Trophoblast cell (in vitro differentiated cells and primary cell): ENCODE results near the gene SNURF.
"Not testable (repeated sequence)": the region's sequence is repeated elsewhere in the genome, so short reads cannot be mapped to it uniquely, and the experiment has no call there.

ENCODE experiments used
- DNase-seq, 2 donors: peaks; one replicate each; pipeline ENCODE4 v3.0.0-alpha.2; 2016
- H2AFZ ChIP-seq: 2 replicates; pipeline ENCODE4 v1.6.1; 2013; ENCODE audit warnings: low read length, moderate library complexity, mild to moderate bottlenecking; ENCODE audit not compliant: insufficient read depth, poor library complexity
- H2AK5ac ChIP-seq: 2 replicates; pipeline ENCODE4 v1.6.1; 2013; ENCODE audit warnings: mild to moderate bottlenecking, low read length
- H2BK120ac ChIP-seq: 2 replicates; pipeline ENCODE4 v1.6.1; 2013; ENCODE audit warnings: low read length, mild to moderate bottlenecking, moderate library complexity; ENCODE audit not compliant: insufficient read depth, poor library complexity
- H2BK12ac ChIP-seq: 2 replicates; pipeline ENCODE4 v1.6.1; 2013; ENCODE audit warnings: mild to moderate bottlenecking, low read length, moderate library complexity
- H2BK5ac ChIP-seq: 2 replicates; pipeline ENCODE4 v1.6.1; 2013; ENCODE audit warnings: low read length, low read depth, moderate library complexity, mild to moderate bottlenecking; ENCODE audit not compliant: poor library complexity
- H3K14ac ChIP-seq: 2 replicates; pipeline ENCODE4 v1.6.1; 2013; ENCODE audit warnings: mild to moderate bottlenecking, low read length
- H3K18ac ChIP-seq: 2 replicates; pipeline ENCODE4 v1.6.1; 2013; ENCODE audit warnings: mild to moderate bottlenecking, low read length
- H3K23ac ChIP-seq: 2 replicates; pipeline ENCODE4 v1.6.1; 2013; ENCODE audit warnings: low read length
- H3K27ac ChIP-seq: 2 replicates; pipeline ENCODE4 v1.5.1; 2013; ENCODE audit warnings: low read depth, mild to moderate bottlenecking, inconsistent platforms, low read length, moderate library complexity
- H3K27me3 ChIP-seq: 2 replicates; pipeline ENCODE4 v1.6.1; 2013; ENCODE audit warnings: inconsistent platforms, mild to moderate bottlenecking, low read length, moderate library complexity; ENCODE audit not compliant: insufficient read depth
- H3K36me3 ChIP-seq, 2 experiments: 1 replicate in 1 of 2; 2 replicates in 1 of 2; pipeline ENCODE4 v1.6.1; 2013; ENCODE audit warnings: low read length in 2 of 2, mild to moderate bottlenecking in 2 of 2, moderate library complexity in 1 of 2; ENCODE audit not compliant: insufficient read depth in 2 of 2, control insufficient read depth in 1 of 2
- H3K4ac ChIP-seq: 2 replicates; pipeline ENCODE4 v1.6.1; 2013; ENCODE audit warnings: low read depth, mild to moderate bottlenecking, low read length, moderate library complexity
- H3K4me1 ChIP-seq, 2 experiments: 1 replicate in 1 of 2; 2 replicates in 1 of 2; pipeline ENCODE4 v1.6.1; 2013; ENCODE audit warnings: low read length in 2 of 2, mild to moderate bottlenecking in 2 of 2, moderate library complexity in 1 of 2; ENCODE audit not compliant: insufficient read depth in 2 of 2, control insufficient read depth in 1 of 2
- H3K4me2 ChIP-seq: 2 replicates; pipeline ENCODE4 v1.6.1; 2013; ENCODE audit warnings: inconsistent platforms, mild to moderate bottlenecking, low read length, moderate library complexity
- H3K4me3 ChIP-seq: 2 replicates; pipeline ENCODE4 v1.5.1; 2013; ENCODE audit warnings: mild to moderate bottlenecking, low read depth, low read length, inconsistent platforms
- H3K79me1 ChIP-seq: one replicate; pipeline ENCODE4 v1.6.1; 2013; ENCODE audit warnings: low read length
- H3K79me2 ChIP-seq: 2 replicates; pipeline ENCODE4 v1.6.1; 2013; ENCODE audit warnings: low read length, mild to moderate bottlenecking; ENCODE audit not compliant: control insufficient read depth, insufficient read depth, poor library complexity
- H3K9ac ChIP-seq: 2 replicates; pipeline ENCODE4 v1.6.1; 2013; ENCODE audit warnings: mild to moderate bottlenecking, low read length
- H3K9me3 ChIP-seq: 2 replicates; pipeline ENCODE4 v1.6.1; 2013; ENCODE audit warnings: low read depth, mild to moderate bottlenecking, control low read depth, inconsistent platforms, low read length; ENCODE audit not compliant: insufficient read depth
- H4K12ac ChIP-seq: 2 replicates; pipeline ENCODE4 v1.6.1; 2013; ENCODE audit warnings: low read depth, mild to moderate bottlenecking, low read length, moderate library complexity
- H4K8ac ChIP-seq: 2 replicates; pipeline ENCODE4 v1.6.1; 2013; ENCODE audit warnings: low read depth, mild to moderate bottlenecking, low read length, moderate library complexity
- H4K91ac ChIP-seq: one replicate; pipeline ENCODE4 v1.6.1; 2013; ENCODE audit warnings: low read depth, mild to moderate bottlenecking, low read length, moderate library complexity
- WGBS: extraction: QIAGEN DNeasy Blood & Tissue Kit; methylation state at CpG from one replicate; pipeline ENCODE4 v1.1.7; 2013; ENCODE audit warnings: missing lambda C conversion rate; ENCODE audit not compliant: insufficient read length, insufficient coverage; ENCODE audit errors: extremely low coverage; 5-methylcytosine and 5-hydroxymethylcytosine counted together

The SNURF gene

DNA sequence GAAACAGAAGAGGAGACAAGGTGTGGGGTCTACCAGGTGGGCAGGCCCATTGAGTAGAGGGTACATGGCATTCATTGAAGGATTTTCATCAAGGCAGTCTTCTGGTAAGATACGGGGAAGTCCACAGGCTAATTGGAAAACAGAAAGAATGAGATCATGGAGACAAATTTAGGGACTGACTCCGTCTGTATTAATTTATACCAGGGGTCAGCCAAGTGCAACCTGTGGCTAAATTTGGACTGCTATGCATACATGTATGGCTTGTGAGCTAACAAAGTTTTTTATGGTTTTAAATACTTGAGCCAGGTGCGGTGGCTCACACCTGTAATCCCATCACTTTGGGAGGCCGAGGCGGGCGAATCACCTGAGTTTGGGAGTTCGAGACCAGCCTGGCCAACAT, 21.1 kb upstream of the SNURF start:
- Histone ChIP-seq H3K4me3 (no peak overlapping the region), H3K79me2 (no peaks in the 10 kb centered on the region), H4K12ac (no peak overlapping the region), H4K91ac (no peak overlapping the region), H2AFZ (no peak overlapping the region), H3K27me3 (no peaks in the 10 kb centered on the region), H3K4me2 (no peak overlapping the region), H3K79me1 (no peaks in the 10 kb centered on the region), H3K4me1 (no peaks in the 10 kb centered on the region), H4K8ac (no peak overlapping the region), H3K36me3 (peaks cover 0 to 2% of the 10 kb centered on the region in 2 experiments), H3K27ac (no peak overlapping the region), H2BK12ac (no peak overlapping the region), H3K14ac (no peak overlapping the region), H2BK5ac (no peak overlapping the region), H3K9me3 (no peaks in the 10 kb centered on the region), H3K23ac (no peak overlapping the region), H3K9ac (no peak overlapping the region), H3K18ac (no peak overlapping the region), H2AK5ac (no peak overlapping the region), H2BK120ac (no peak overlapping the region), H3K4ac (no peak overlapping the region)
- DNase-seq, result no peak
- no CpG with 5 or more reads among the region's 7 CpGs for WGBS

DNA sequence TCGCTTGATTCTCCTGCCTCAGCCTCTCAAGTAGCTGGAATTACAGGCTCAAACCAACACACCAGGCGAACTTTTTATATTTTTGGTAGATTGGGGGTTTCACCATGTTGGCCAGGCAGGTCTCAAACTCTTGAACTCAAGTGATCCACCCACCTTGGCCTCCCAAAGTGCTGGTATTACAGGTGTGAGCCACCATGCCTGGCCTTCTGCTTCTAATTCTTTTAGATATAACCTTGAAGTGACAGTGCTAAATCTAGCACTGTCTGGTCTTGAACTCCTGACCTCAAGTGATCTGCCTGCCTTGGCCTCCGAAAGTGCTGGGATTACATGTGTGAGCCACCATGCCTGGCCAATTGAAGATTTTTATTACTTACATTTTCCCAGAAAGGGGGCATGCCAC, 16.6 kb upstream of the SNURF start:
- DNase-seq, H2BK12ac ChIP-seq, H3K4me3 ChIP-seq, H3K14ac ChIP-seq, H3K4me1 ChIP-seq, H3K79me1 ChIP-seq, H4K12ac ChIP-seq, H3K79me2 ChIP-seq, H3K9ac ChIP-seq, H3K4ac ChIP-seq, H4K91ac ChIP-seq, H3K4me2 ChIP-seq, H2AK5ac ChIP-seq, H3K27ac ChIP-seq, H2AFZ ChIP-seq, H3K36me3 ChIP-seq, H4K8ac ChIP-seq, H2BK5ac ChIP-seq, H3K27me3 ChIP-seq, H2BK120ac ChIP-seq, H3K18ac ChIP-seq, H3K9me3 ChIP-seq, H3K23ac ChIP-seq: not testable (repeated sequence)
- no CpG with 5 or more reads among the region's 3 CpGs for WGBS

DNA sequence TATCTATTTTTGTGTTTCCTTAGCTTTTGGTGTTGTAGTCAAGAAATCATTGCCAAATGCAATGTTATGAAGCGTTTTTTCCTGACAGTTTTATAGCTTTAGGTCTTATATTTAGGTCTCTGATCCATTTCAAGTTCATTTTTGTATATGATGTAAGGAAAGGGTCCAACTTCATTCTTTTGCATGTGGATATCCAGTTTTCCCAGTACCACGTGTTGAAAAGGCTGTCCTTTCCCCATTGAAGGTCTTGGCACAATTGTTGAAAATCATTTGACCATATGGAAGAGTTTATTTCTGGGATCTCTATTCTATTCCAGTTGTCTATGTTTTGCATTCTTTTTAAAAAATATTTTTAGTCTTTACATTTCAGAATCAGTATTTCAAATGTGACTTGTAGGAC, 14.6 kb upstream of the SNURF start:
- H2AFZ ChIP-seq, result no peak overlapping the region
- no peak overlapping the region for H4K91ac ChIP-seq
- DNase-seq, result no peak
- no peak overlapping the region for H3K4me3 ChIP-seq
- H3K4me1 ChIP-seq, result no peaks in the 10 kb centered on the region
- no peak overlapping the region for H4K12ac ChIP-seq
- no peak overlapping the region for H3K23ac ChIP-seq
- H3K4ac ChIP-seq, result no peak overlapping the region
- H3K79me1 ChIP-seq, result no peaks in the 10 kb centered on the region
- no peak overlapping the region for H3K18ac ChIP-seq
- no peak overlapping the region for H4K8ac ChIP-seq
- H2BK120ac ChIP-seq, result no peak overlapping the region
- no peak overlapping the region for H2BK5ac ChIP-seq
- H3K36me3 ChIP-seq, result no peaks in the 10 kb centered on the region
- no peak overlapping the region for H3K9ac ChIP-seq
- H3K4me2 ChIP-seq, result no peak overlapping the region
- H3K9me3 ChIP-seq, result peaks cover 4% of the 10 kb centered on the region
- no peaks in the 10 kb centered on the region for H3K79me2 ChIP-seq
- no peaks in the 10 kb centered on the region for H3K27me3 ChIP-seq
- H2AK5ac ChIP-seq, result no peak overlapping the region
- H3K27ac ChIP-seq, result no peak overlapping the region
- H2BK12ac ChIP-seq, result no peak overlapping the region
- WGBS, result no CpG with 5 or more reads among the region's 2 CpGs
- H3K14ac ChIP-seq, result no peak overlapping the region

DNA sequence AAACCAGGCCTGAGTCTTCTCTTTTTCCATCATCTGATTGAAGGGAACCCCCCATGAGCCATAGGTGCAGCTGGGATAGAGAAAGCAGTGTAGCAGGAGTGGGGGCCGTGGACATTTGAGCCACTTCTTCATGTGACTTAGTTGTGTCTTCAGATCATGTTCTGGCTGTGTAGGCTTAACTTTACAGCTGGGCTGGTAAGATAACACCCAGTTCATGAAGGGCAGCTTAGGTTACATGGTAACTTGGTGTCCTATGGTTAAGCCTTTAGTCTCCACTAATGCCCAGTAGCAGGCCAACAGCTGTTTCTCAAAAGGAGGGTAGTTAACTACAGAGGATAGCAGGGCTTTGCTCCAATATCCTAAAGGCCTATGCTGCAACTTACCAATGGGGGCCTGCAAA, 11.4 kb upstream of the SNURF start:
- Histone ChIP-seq H3K79me2 (no peaks in the 10 kb centered on the region), H4K12ac (no peak overlapping the region), H2BK12ac (no peak overlapping the region), H3K36me3 (no peaks in the 10 kb centered on the region), H3K4me2 (no peak overlapping the region), H3K4me1 (no peaks in the 10 kb centered on the region), H4K8ac (no peak overlapping the region), H2AFZ (no peak overlapping the region), H3K27ac (no peak overlapping the region), H3K14ac (no peak overlapping the region), H3K4ac (no peak overlapping the region), H4K91ac (no peak overlapping the region), H3K18ac (no peak overlapping the region), H3K4me3 (no peak overlapping the region), H3K9ac (no peak overlapping the region), H2AK5ac (no peak overlapping the region), H3K23ac (no peak overlapping the region), H3K79me1 (no peaks in the 10 kb centered on the region), H3K27me3 (no peaks in the 10 kb centered on the region), H2BK5ac (no peak overlapping the region), H3K9me3 (peaks cover 4% of the 10 kb centered on the region), H2BK120ac (no peak overlapping the region)
- no CpG with 5 or more reads among the region's 1 CpG for whole genome bisulfite sequencing
- no peak for DNase-seq
